Liver (tissue), 9 donors: Measurements from ENCODE around the gene JMY. TPM values are rescaled to one million over a fixed set of nuclear protein-coding genes. Genes with fewer than 3 reads are reported as not detected.

Source experiments
- DNase-seq: peaks from one replicate; pipeline ENCODE4 v3.0.0-alpha.2; 2017; ENCODE audit warnings: low spot score
- H3K27ac ChIP-seq, 2 donors: one replicate each; pipeline ENCODE4 v1.7.0; 2013; ENCODE audit warnings: inconsistent platforms in 2 of 2, low read length in 2 of 2, control low read depth in 1 of 2, low read depth in 1 of 2, mild to moderate bottlenecking in 1 of 2
- H3K27me3 ChIP-seq, 4 donors: one replicate each; pipeline versions ENCODE4 v1.6.1 to v1.7.0; 2013; ENCODE audit warnings: low read length in 3 of 4, inconsistent platforms in 1 of 4, mild to moderate bottlenecking in 1 of 4, moderate library complexity in 1 of 4; ENCODE audit not compliant: control insufficient read depth in 4 of 4, insufficient read depth in 4 of 4
- H3K36me3 ChIP-seq, 4 donors: one replicate each; pipeline versions ENCODE4 v1.6.1 to v1.7.0; 2013; ENCODE audit warnings: low read length in 3 of 4, mild to moderate bottlenecking in 3 of 4, low read depth in 1 of 4, moderate library complexity in 1 of 4; ENCODE audit not compliant: control insufficient read depth in 4 of 4, insufficient read depth in 3 of 4
- H3K4me1 ChIP-seq, 4 donors: one replicate each; pipeline versions ENCODE4 v1.6.1 to v1.7.0; 2013; ENCODE audit warnings: low read length in 3 of 4, mild to moderate bottlenecking in 3 of 4, moderate library complexity in 1 of 4; ENCODE audit not compliant: control insufficient read depth in 4 of 4, insufficient read depth in 4 of 4
- H3K4me3 ChIP-seq, 3 donors: one replicate each; pipeline versions ENCODE4 v1.6.1 to v1.7.0; 2013; ENCODE audit warnings: low read length in 3 of 3, control low read depth in 1 of 3, low read depth in 1 of 3, mild to moderate bottlenecking in 1 of 3
- H3K9ac ChIP-seq, 2 donors: one replicate each; pipeline ENCODE4 v1.7.0; 2013; ENCODE audit warnings: low read length in 2 of 2, mild to moderate bottlenecking in 2 of 2, moderate library complexity in 2 of 2, control low read depth in 1 of 2, low read depth in 1 of 2
- H3K9me3 ChIP-seq, 4 donors: one replicate each; pipeline versions ENCODE4 v1.6.1 to v1.7.0; 2013; ENCODE audit warnings: low read length in 3 of 4; ENCODE audit not compliant: control insufficient read depth in 4 of 4
- ATF3 ChIP-seq: IDR thresholded peaks from 2 replicates; pipeline ENCODE4 v1.6.1; 2016; ENCODE audit warnings: antibody characterized with exemption
- CTCF ChIP-seq: fragments of 150-350 bp; IDR thresholded peaks from 2 replicates; pipeline ENCODE4 v1.5.1; 2017; ENCODE audit warnings: improper control_type of control experiment, low read depth, low read length; ENCODE audit not compliant: missing input control
- EGR1 ChIP-seq, 2 donors: IDR thresholded peaks; 2 replicates each; pipeline ENCODE4 v1.6.1; 2016 to 2018; ENCODE audit warnings: antibody characterized with exemption in 2 of 2, low read depth in 2 of 2
- FOXA2 ChIP-seq: IDR thresholded peaks from 2 replicates; pipeline ENCODE4 v1.6.1; 2016; ENCODE audit warnings: antibody characterized with exemption
- GABPA ChIP-seq, 2 donors: IDR thresholded peaks in 1 of 2; conservative IDR thresholded peaks in 1 of 2; 2 replicates each; pipeline ENCODE4 v1.6.1; 2016; ENCODE audit warnings: antibody characterized with exemption in 2 of 2, mild to moderate bottlenecking in 1 of 2, moderate library complexity in 1 of 2
- HNF4A ChIP-seq, 2 donors: conservative IDR thresholded peaks; 2 replicates each; pipeline ENCODE4 v1.6.1; 2016; ENCODE audit warnings: antibody characterized with exemption in 2 of 2, mild to moderate bottlenecking in 2 of 2
- HNF4G ChIP-seq: IDR thresholded peaks from 2 replicates; pipeline ENCODE4 v1.6.1; 2016; ENCODE audit warnings: antibody characterized with exemption
- JUND ChIP-seq, 2 donors: IDR thresholded peaks; 2 replicates each; pipeline ENCODE4 v1.6.1; 2016; ENCODE audit warnings: antibody characterized with exemption in 2 of 2
- MAX ChIP-seq: IDR thresholded peaks from 2 replicates; pipeline ENCODE4 v1.6.1; 2016; ENCODE audit warnings: antibody characterized with exemption
- NR2F2 ChIP-seq: IDR thresholded peaks from 2 replicates; pipeline ENCODE4 v1.6.1; 2016; ENCODE audit warnings: antibody characterized with exemption
- RAD21 ChIP-seq, 2 donors: IDR thresholded peaks; 2 replicates each; pipeline ENCODE4 v1.6.1; 2016; ENCODE audit warnings: antibody characterized with exemption in 2 of 2, mild to moderate bottlenecking in 2 of 2
- REST ChIP-seq: IDR thresholded peaks from 2 replicates; pipeline ENCODE4 v1.6.1; 2016; ENCODE audit warnings: antibody characterized with exemption, mild to moderate bottlenecking
- RXRA ChIP-seq, 2 donors: IDR thresholded peaks; 2 replicates each; pipeline ENCODE4 v1.6.1; 2017 to 2018; ENCODE audit warnings: antibody characterized with exemption in 2 of 2, mild to moderate bottlenecking in 1 of 2
- SP1 ChIP-seq: IDR thresholded peaks from 2 replicates; pipeline ENCODE4 v1.6.1; 2018; ENCODE audit warnings: antibody characterized with exemption, mild to moderate bottlenecking
- YY1 ChIP-seq: IDR thresholded peaks from 2 replicates; pipeline ENCODE4 v1.6.1; 2016; ENCODE audit warnings: antibody characterized with exemption, mild to moderate bottlenecking
- ZBTB33 ChIP-seq: IDR thresholded peaks from 2 replicates; pipeline ENCODE4 v1.6.1; 2016; ENCODE audit warnings: antibody characterized with exemption
- WGBS: extraction: QIAGEN DNeasy Blood & Tissue Kit; methylation state at CpG from one replicate; pipeline ENCODE4 v1.1.7; 2013; 5-methylcytosine and 5-hydroxymethylcytosine counted together
- polyA plus RNA-seq, 2 donors: library from polyadenylated mRNA; stranded (reverse) in 1 of 2; unstranded in 1 of 2; fragments of 200-250 nt in 1 of 2; fragments of >200 nt in 1 of 2; fragmentation: Nextera tagmentation in 1 of 2; extraction: Ambion mirVana in 1 of 2; gene quantifications; one replicate each; pipeline versions ENCODE4 v1.2.1 to v1.2.3, GENCODE V29; 2013 to 2015
- total RNA-seq, 2 donors: library from RNA; depleted of rRNA; stranded (reverse); fragments of >200 nt; gene quantifications; one replicate each; pipeline ENCODE4 v1.2.3, GENCODE V29; 2014
- donor health status: healthy.
- donor health status: healthy.
- donor health status: healthy.
- donor health status: healthy.
- donor health status: healthy.

JMY gene
- total and polyA plus RNA-seq, 4 donors, result 2.4 to 9.7 (median 6.2) TPM

GRCh38 chr5:79258801-79259200, 22.9 kb downstream of the JMY start:
- Histone ChIP-seq H3K4me3 (no peak overlapping the region), H3K27ac (no peak overlapping the region), H3K36me3 (no peaks in the 10 kb centered on the region), H3K27me3 (no peaks in the 10 kb centered on the region), H3K9me3 (no peaks in the 10 kb centered on the region), H3K9ac (no peak overlapping the region), H3K4me1 (peaks cover 0 to 2% (median 0%) of the 10 kb centered on the region in 4 donors)
- 94% methylated on average over 4 of the region's 4 CpGs for WGBS
- DNase-seq, result no peak
- TF ChIP-seq YY1 (no peak), ZBTB33 (no peak), RAD21 (IDR thresholded peaks at IDR 0.05) (no peak), HNF4G (no peak), MAX (no peak), JUND (IDR thresholded peaks at IDR 0.05) (no peak), NR2F2 (no peak), GABPA (IDR thresholded peaks at IDR 0.05 in 1 of 2, conservative IDR thresholded peaks at IDR 0.05 in 1 of 2) (no peak), ATF3 (no peak), CTCF (no peak), HNF4A (conservative IDR thresholded peaks at IDR 0.05) (no peak), EGR1 (IDR thresholded peaks at IDR 0.05; ENCODE audit: low read depth in 2 of 2) (no peak), REST (no peak), SP1 (no peak), RXRA (IDR thresholded peaks at IDR 0.05) (no peak)

GRCh38 chr5:79259383-79259782, 23.5 kb downstream of the JMY start:
- H3K36me3 ChIP-seq, result no peaks in the 10 kb centered on the region
- no peak overlapping the region for H3K9ac ChIP-seq
- DNase-seq, result no peak
- no peak for TF ChIP-seq RXRA (IDR thresholded peaks at IDR 0.05)
- TF ChIP-seq GABPA (IDR thresholded peaks at IDR 0.05 in 1 of 2, conservative IDR thresholded peaks at IDR 0.05 in 1 of 2), result no peak
- TF ChIP-seq FOXA2, result no peak
- TF ChIP-seq NR2F2, result no peak
- TF ChIP-seq ATF3, result no peak
- H3K27me3 ChIP-seq, result no peaks in the 10 kb centered on the region
- no peaks in the 10 kb centered on the region for H3K9me3 ChIP-seq
- H3K27ac ChIP-seq, result no peak overlapping the region
- 90% methylated on average over 6 of the region's 6 CpGs for WGBS
- peaks cover 0 to 2% (median 0%) of the 10 kb centered on the region in 4 donors for H3K4me1 ChIP-seq
- H3K4me3 ChIP-seq, result no peak overlapping the region
